ENCODE data around the gene PPP4R4.
"Not testable (repeated sequence)": the region's sequence is repeated elsewhere in the genome, so short reads cannot be mapped to it uniquely, and the experiment has no call there.

Gene PPP4R4

GRCh38 chr14:94267352-94267751 lies 93.2 kb downstream of the PPP4R4 start:
- no peak for TF ChIP-seq CTCF (IDR thresholded peaks at IDR 0.05; ENCODE audit: low read depth, low read length, missing control alignments)
- DNase-seq (ENCODE audit: extremely low read depth, low read depth) = no peak
- H3K4me3 ChIP-seq (replicated peaks; ENCODE audit: low read depth, low read length) = no peak overlapping the region

- DNase-seq (ENCODE audit: extremely low read depth, low read depth); H3K4me3 ChIP-seq (replicated peaks; ENCODE audit: low read depth, low read length): not testable (repeated sequence)
These were observed 94.5 kb downstream of the PPP4R4 start for GRCh38 chr14:94268582-94268981.

GRCh38 chr14:94269156-94269555 lies 95.0 kb downstream of the PPP4R4 start:
- TF ChIP-seq CTCF (IDR thresholded peaks at IDR 0.05; ENCODE audit: low read depth, low read length, missing control alignments) = no peak
- no peak overlapping the region for H3K4me3 ChIP-seq (replicated peaks; ENCODE audit: low read depth, low read length)
- no peak for DNase-seq (ENCODE audit: extremely low read depth, low read depth)

GRCh38 chr14:94276898-94277561 lies 102.9 kb downstream of the PPP4R4 start:
- not testable (repeated sequence) for H3K4me3 ChIP-seq (replicated peaks; ENCODE audit: low read depth, low read length); DNase-seq (ENCODE audit: extremely low read depth, low read depth)

- no peak for TF ChIP-seq CTCF (IDR thresholded peaks at IDR 0.05; ENCODE audit: low read depth, low read length, missing control alignments)
- no peak for DNase-seq (ENCODE audit: extremely low read depth, low read depth)
- H3K4me3 ChIP-seq (replicated peaks; ENCODE audit: low read depth, low read length) = no peak overlapping the region
These were observed 104.6 kb downstream of the PPP4R4 start for GRCh38 chr14:94278731-94279130.

- DNase-seq (ENCODE audit: extremely low read depth, low read depth) = no peak
- TF ChIP-seq CTCF (IDR thresholded peaks at IDR 0.05; ENCODE audit: low read depth, low read length, missing control alignments) = no peak
- no peak overlapping the region for H3K4me3 ChIP-seq (replicated peaks; ENCODE audit: low read depth, low read length)
These were observed 109.0 kb downstream of the PPP4R4 start for GRCh38 chr14:94282991-94283723.

GRCh38 chr14:94284221-94284620 lies 110.1 kb downstream of the PPP4R4 start:
- H3K4me3 ChIP-seq (replicated peaks; ENCODE audit: low read depth, low read length) = no peak overlapping the region
- no peak for DNase-seq (ENCODE audit: extremely low read depth, low read depth)
- no peak for TF ChIP-seq CTCF (IDR thresholded peaks at IDR 0.05; ENCODE audit: low read depth, low read length, missing control alignments)

GRCh38 chr14:94285158-94285557 lies 111.0 kb downstream of the PPP4R4 start:
- no peak overlapping the region for H3K4me3 ChIP-seq (replicated peaks; ENCODE audit: low read depth, low read length)
- DNase-seq (ENCODE audit: extremely low read depth, low read depth) = no peak
- TF ChIP-seq CTCF (IDR thresholded peaks at IDR 0.05; ENCODE audit: low read depth, low read length, missing control alignments) = no peak

Measured in HFF-Myc (cell line).